Trophoblast cell (in vitro differentiated cells and primary cell): ENCODE measurements around the gene TECPR1.
"Not testable (repeated sequence)": the region's sequence is repeated elsewhere in the genome, so short reads cannot be mapped to it uniquely, and the experiment has no call there.

Source experiments
- DNase-seq, 2 donors: peaks; one replicate each; pipeline ENCODE4 v3.0.0-alpha.2; 2016
- H2AFZ ChIP-seq: 2 replicates; pipeline ENCODE4 v1.6.1; 2013; ENCODE audit warnings: low read length, moderate library complexity, mild to moderate bottlenecking; ENCODE audit not compliant: insufficient read depth, poor library complexity
- H2AK5ac ChIP-seq: 2 replicates; pipeline ENCODE4 v1.6.1; 2013; ENCODE audit warnings: mild to moderate bottlenecking, low read length
- H2BK120ac ChIP-seq: 2 replicates; pipeline ENCODE4 v1.6.1; 2013; ENCODE audit warnings: low read length, mild to moderate bottlenecking, moderate library complexity; ENCODE audit not compliant: insufficient read depth, poor library complexity
- H2BK12ac ChIP-seq: 2 replicates; pipeline ENCODE4 v1.6.1; 2013; ENCODE audit warnings: mild to moderate bottlenecking, low read length, moderate library complexity
- H2BK5ac ChIP-seq: 2 replicates; pipeline ENCODE4 v1.6.1; 2013; ENCODE audit warnings: low read length, low read depth, moderate library complexity, mild to moderate bottlenecking; ENCODE audit not compliant: poor library complexity
- H3K14ac ChIP-seq: 2 replicates; pipeline ENCODE4 v1.6.1; 2013; ENCODE audit warnings: mild to moderate bottlenecking, low read length
- H3K18ac ChIP-seq: 2 replicates; pipeline ENCODE4 v1.6.1; 2013; ENCODE audit warnings: mild to moderate bottlenecking, low read length
- H3K23ac ChIP-seq: 2 replicates; pipeline ENCODE4 v1.6.1; 2013; ENCODE audit warnings: low read length
- H3K27ac ChIP-seq: 2 replicates; pipeline ENCODE4 v1.5.1; 2013; ENCODE audit warnings: low read depth, mild to moderate bottlenecking, inconsistent platforms, low read length, moderate library complexity
- H3K27me3 ChIP-seq: 2 replicates; pipeline ENCODE4 v1.6.1; 2013; ENCODE audit warnings: inconsistent platforms, mild to moderate bottlenecking, low read length, moderate library complexity; ENCODE audit not compliant: insufficient read depth
- H3K36me3 ChIP-seq, 2 experiments: 1 replicate in 1 of 2; 2 replicates in 1 of 2; pipeline ENCODE4 v1.6.1; 2013; ENCODE audit warnings: low read length in 2 of 2, mild to moderate bottlenecking in 2 of 2, moderate library complexity in 1 of 2; ENCODE audit not compliant: insufficient read depth in 2 of 2, control insufficient read depth in 1 of 2
- H3K4ac ChIP-seq: 2 replicates; pipeline ENCODE4 v1.6.1; 2013; ENCODE audit warnings: low read depth, mild to moderate bottlenecking, low read length, moderate library complexity
- H3K4me1 ChIP-seq, 2 experiments: 1 replicate in 1 of 2; 2 replicates in 1 of 2; pipeline ENCODE4 v1.6.1; 2013; ENCODE audit warnings: low read length in 2 of 2, mild to moderate bottlenecking in 2 of 2, moderate library complexity in 1 of 2; ENCODE audit not compliant: insufficient read depth in 2 of 2, control insufficient read depth in 1 of 2
- H3K4me2 ChIP-seq: 2 replicates; pipeline ENCODE4 v1.6.1; 2013; ENCODE audit warnings: inconsistent platforms, mild to moderate bottlenecking, low read length, moderate library complexity
- H3K4me3 ChIP-seq: 2 replicates; pipeline ENCODE4 v1.5.1; 2013; ENCODE audit warnings: mild to moderate bottlenecking, low read depth, low read length, inconsistent platforms
- H3K79me1 ChIP-seq: one replicate; pipeline ENCODE4 v1.6.1; 2013; ENCODE audit warnings: low read length
- H3K79me2 ChIP-seq: 2 replicates; pipeline ENCODE4 v1.6.1; 2013; ENCODE audit warnings: low read length, mild to moderate bottlenecking; ENCODE audit not compliant: control insufficient read depth, insufficient read depth, poor library complexity
- H3K9ac ChIP-seq: 2 replicates; pipeline ENCODE4 v1.6.1; 2013; ENCODE audit warnings: mild to moderate bottlenecking, low read length
- H3K9me3 ChIP-seq: 2 replicates; pipeline ENCODE4 v1.6.1; 2013; ENCODE audit warnings: low read depth, mild to moderate bottlenecking, control low read depth, inconsistent platforms, low read length; ENCODE audit not compliant: insufficient read depth
- H4K12ac ChIP-seq: 2 replicates; pipeline ENCODE4 v1.6.1; 2013; ENCODE audit warnings: low read depth, mild to moderate bottlenecking, low read length, moderate library complexity
- H4K8ac ChIP-seq: 2 replicates; pipeline ENCODE4 v1.6.1; 2013; ENCODE audit warnings: low read depth, mild to moderate bottlenecking, low read length, moderate library complexity
- H4K91ac ChIP-seq: one replicate; pipeline ENCODE4 v1.6.1; 2013; ENCODE audit warnings: low read depth, mild to moderate bottlenecking, low read length, moderate library complexity
- WGBS: extraction: QIAGEN DNeasy Blood & Tissue Kit; methylation state at CpG from one replicate; pipeline ENCODE4 v1.1.7; 2013; ENCODE audit warnings: missing lambda C conversion rate; ENCODE audit not compliant: insufficient read length, insufficient coverage; ENCODE audit errors: extremely low coverage; 5-methylcytosine and 5-hydroxymethylcytosine counted together

Gene TECPR1

DNA sequence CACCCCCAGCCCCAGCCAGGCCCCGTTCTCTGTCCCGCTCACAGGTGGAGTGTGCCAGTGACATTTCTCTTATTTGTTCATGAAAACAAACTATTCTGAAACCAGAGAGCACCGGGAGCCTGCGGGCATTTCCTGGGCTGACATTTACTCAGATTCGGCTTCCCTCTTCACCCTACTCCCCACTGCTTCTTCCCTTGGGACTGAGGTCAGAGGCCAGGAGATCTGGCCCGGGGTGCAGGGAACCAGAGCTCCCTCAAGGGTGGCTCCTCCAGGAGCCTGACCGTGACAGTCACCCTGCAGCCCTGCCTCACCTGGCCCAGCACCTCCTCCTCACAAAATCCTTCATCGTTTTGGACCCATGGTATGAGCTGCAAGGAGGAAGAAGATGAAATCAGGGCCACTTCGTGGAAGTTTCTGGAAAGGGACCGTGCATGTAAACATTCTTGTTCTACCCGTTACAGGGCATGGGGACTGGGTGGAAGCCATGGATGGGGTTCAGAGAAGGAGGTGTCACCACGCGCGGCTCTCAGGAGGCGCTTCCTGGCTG, 28.6 kb downstream of the TECPR1 start:
- Histone ChIP-seq H2AFZ (no peak overlapping the region), H3K4me3 (no peak overlapping the region), H3K14ac (no peak overlapping the region), H2AK5ac (no peak overlapping the region), H3K23ac (no peak overlapping the region), H2BK120ac (no peak overlapping the region), H2BK5ac (no peak overlapping the region), H3K27ac (no peak overlapping the region), H4K91ac (no peak overlapping the region), H3K4me2 (no peak overlapping the region), H3K27me3 (no peaks in the 10 kb centered on the region), H3K9me3 (peaks cover 2% of the 10 kb centered on the region), H2BK12ac (no peak overlapping the region), H3K79me1 (no peaks in the 10 kb centered on the region), H3K18ac (no peak overlapping the region), H3K9ac (no peak overlapping the region), H3K4me1 (no peaks in the 10 kb centered on the region), H4K12ac (no peak overlapping the region), H3K79me2 (no peaks in the 10 kb centered on the region), H3K4ac (no peak overlapping the region), H3K36me3 (peaks cover 6 to 10% of the 10 kb centered on the region in 2 experiments), H4K8ac (no peak overlapping the region)
- no CpG with 5 or more reads among the region's 15 CpGs for WGBS
- DNase-seq: no peak

DNA sequence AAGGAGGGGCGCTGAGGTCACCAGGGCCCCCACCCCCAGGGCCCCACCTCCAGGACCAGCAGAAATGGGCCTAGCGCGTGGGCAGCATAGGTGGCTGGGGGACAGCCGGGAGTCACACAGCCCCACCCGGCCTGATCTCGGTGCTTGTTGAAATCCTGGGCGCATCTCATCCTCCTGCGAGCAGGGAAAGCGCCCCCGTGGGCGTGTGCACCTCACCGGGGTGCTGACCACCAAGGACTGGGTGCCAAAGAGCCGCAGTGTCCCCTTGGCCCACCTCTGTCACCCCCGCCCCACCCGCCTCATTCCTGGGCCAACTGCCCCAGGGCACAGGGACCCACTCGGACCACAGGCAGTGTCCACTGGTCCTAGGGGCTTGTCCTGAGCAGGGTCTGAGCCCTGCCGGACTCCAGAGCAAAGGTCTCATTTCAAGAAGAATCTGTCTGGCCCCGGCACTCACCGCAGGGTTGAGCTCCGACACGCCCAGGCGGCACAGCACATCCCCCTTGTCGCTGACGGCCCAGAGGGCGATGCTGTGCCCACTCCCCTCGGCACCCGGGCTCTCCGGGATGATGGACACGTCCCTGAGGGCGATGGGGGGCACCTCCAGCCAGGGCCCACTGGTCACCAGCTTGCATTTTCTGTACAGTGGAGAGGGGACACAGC, 29.4 kb downstream of the TECPR1 start:
- Histone ChIP-seq H3K4me3 (no peak overlapping the region), H3K18ac (no peak overlapping the region), H2BK12ac (no peak overlapping the region), H3K27ac (no peak overlapping the region), H3K36me3 (peaks cover 7 to 10% of the 10 kb centered on the region in 2 experiments), H3K4me2 (no peak overlapping the region), H3K79me1 (no peaks in the 10 kb centered on the region), H2BK5ac (no peak overlapping the region), H3K9ac (no peak overlapping the region), H3K23ac (no peak overlapping the region), H3K4ac (no peak overlapping the region), H3K14ac (no peak overlapping the region), H3K9me3 (peaks cover 2% of the 10 kb centered on the region), H2BK120ac (no peak overlapping the region), H4K91ac (no peak overlapping the region), H4K8ac (no peak overlapping the region), H3K27me3 (no peaks in the 10 kb centered on the region), H3K4me1 (no peaks in the 10 kb centered on the region), H4K12ac (no peak overlapping the region), H3K79me2 (no peaks in the 10 kb centered on the region), H2AK5ac (no peak overlapping the region), H2AFZ (no peak overlapping the region)
- no peak for DNase-seq
- WGBS: no CpG with 5 or more reads among the region's 30 CpGs

DNA sequence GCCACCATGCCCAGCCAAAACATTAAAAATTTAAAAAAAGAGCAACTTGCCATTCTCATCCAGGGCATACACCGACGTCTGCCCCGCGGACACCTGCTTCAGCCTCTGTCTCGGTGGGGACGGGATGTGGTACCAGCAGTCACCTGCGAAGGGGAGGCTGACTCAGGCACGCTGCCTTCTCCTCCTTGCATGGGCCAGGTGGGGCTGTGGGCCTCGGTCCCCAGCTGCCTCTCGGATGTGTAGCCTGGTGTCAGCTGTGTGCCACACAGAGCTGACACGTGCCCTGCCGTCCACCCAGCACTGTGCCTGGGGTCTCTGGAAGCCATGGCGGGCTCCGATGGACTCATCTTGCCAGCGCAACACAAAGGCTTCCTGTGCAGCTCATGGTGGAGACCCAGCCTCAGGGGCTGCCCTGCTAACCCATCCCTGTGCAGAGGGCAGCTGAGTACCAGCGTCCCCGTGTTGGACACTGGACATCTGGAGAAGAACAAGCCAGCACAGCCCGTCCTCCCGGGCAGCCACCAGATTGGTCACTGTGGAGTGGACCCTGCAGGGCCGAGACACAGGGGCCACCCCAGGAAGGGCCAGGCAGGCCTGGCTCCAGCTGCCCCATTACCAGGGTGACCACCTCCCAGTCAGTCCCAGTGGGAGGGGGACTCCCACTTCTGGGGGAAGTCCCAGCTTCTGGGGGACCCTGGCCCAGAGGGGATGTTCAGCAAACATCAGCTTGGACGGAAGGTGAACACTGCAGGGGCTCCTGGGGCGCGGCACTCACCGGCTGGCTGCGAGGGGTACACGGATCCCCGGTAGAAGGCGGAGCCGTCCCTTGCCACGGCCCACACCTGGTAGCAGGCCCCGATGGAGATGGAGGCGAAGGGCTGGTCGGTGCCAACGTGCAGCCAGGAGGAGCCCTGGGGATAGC, 30.2 kb downstream of the TECPR1 start:
- Histone ChIP-seq H3K9me3 (peaks cover 2% of the 10 kb centered on the region), H3K14ac (no peak overlapping the region), H3K4ac (no peak overlapping the region), H3K27me3 (no peaks in the 10 kb centered on the region), H3K23ac (no peak overlapping the region), H3K27ac (no peak overlapping the region), H3K9ac (no peak overlapping the region), H3K36me3 (peaks cover 9 to 10% of the 10 kb centered on the region in 2 experiments), H3K18ac (no peak overlapping the region), H3K79me1 (no peaks in the 10 kb centered on the region), H2BK5ac (no peak overlapping the region), H3K4me1 (no peaks in the 10 kb centered on the region), H2AFZ (no peak overlapping the region), H2BK12ac (no peak overlapping the region), H4K12ac (no peak overlapping the region), H2BK120ac (no peak overlapping the region), H4K8ac (no peak overlapping the region), H3K4me2 (no peak overlapping the region), H3K4me3 (no peak overlapping the region), H3K79me2 (no peaks in the 10 kb centered on the region), H4K91ac (no peak overlapping the region), H2AK5ac (no peak overlapping the region)
- no CpG with 5 or more reads among the region's 34 CpGs for WGBS
- no peak for DNase-seq

DNA sequence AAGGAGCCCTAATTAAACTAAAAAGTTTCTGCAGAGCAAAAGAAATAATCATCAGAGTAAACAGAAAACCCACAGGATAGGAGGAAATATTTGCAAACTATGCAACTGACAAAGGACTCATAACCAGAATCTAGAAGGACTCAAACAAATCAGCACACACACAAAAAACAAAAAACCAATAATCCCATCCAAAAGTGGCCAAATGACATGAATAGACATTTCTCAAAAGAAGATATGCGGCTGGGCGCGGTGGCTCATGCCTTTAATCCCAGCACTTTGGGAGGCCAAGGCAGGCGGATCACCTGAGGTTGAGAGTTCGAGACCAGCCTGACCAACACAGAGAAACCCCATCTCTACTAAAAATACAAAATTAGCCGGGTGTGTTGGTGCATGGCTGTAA, 32.6 kb downstream of the TECPR1 start:
- H3K14ac ChIP-seq, H3K79me2 ChIP-seq, H2BK120ac ChIP-seq, H3K4me1 ChIP-seq, H3K27ac ChIP-seq, H2BK5ac ChIP-seq, H3K9ac ChIP-seq, H3K23ac ChIP-seq, H2AK5ac ChIP-seq, H2AFZ ChIP-seq, H3K9me3 ChIP-seq, DNase-seq, H3K36me3 ChIP-seq, H4K12ac ChIP-seq, H3K27me3 ChIP-seq, H3K4me2 ChIP-seq, H3K79me1 ChIP-seq, H4K8ac ChIP-seq, H3K4me3 ChIP-seq, H3K4ac ChIP-seq, H3K18ac ChIP-seq, H4K91ac ChIP-seq, H2BK12ac ChIP-seq: not testable (repeated sequence)
- WGBS: no CpG with 5 or more reads among the region's 6 CpGs
